ENCODE results near the gene PLEKHA4. TPM values are rescaled to one million over a fixed set of nuclear protein-coding genes. Genes with fewer than 3 reads are reported as not detected.

Gene PLEKHA4, protein sequence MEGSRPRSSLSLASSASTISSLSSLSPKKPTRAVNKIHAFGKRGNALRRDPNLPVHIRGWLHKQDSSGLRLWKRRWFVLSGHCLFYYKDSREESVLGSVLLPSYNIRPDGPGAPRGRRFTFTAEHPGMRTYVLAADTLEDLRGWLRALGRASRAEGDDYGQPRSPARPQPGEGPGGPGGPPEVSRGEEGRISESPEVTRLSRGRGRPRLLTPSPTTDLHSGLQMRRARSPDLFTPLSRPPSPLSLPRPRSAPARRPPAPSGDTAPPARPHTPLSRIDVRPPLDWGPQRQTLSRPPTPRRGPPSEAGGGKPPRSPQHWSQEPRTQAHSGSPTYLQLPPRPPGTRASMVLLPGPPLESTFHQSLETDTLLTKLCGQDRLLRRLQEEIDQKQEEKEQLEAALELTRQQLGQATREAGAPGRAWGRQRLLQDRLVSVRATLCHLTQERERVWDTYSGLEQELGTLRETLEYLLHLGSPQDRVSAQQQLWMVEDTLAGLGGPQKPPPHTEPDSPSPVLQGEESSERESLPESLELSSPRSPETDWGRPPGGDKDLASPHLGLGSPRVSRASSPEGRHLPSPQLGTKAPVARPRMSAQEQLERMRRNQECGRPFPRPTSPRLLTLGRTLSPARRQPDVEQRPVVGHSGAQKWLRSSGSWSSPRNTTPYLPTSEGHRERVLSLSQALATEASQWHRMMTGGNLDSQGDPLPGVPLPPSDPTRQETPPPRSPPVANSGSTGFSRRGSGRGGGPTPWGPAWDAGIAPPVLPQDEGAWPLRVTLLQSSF
- total RNA-seq, result 8.5 and 11.7 TPM in 2 replicates
- long read RNA-seq, result 0 reads

- Mint-ChIP-seq H3K4me1 (ENCODE audit: low read depth) (peaks cover 21% of the 10 kb centered on the region), H3K36me3 (ENCODE audit: insufficient read depth) (peaks cover 3% of the 10 kb centered on the region), H3K27ac (peak within 1 kb of the TSS; percentile 84), H3K9me3 (ENCODE audit: low read depth) (no peaks in the 10 kb centered on the region), H3K27me3 (no peaks in the 10 kb centered on the region), H3K4me3 (ENCODE audit: low read depth) (peak within 1 kb of the TSS; percentile 47)
- TF ChIP-seq, protein P1, sequence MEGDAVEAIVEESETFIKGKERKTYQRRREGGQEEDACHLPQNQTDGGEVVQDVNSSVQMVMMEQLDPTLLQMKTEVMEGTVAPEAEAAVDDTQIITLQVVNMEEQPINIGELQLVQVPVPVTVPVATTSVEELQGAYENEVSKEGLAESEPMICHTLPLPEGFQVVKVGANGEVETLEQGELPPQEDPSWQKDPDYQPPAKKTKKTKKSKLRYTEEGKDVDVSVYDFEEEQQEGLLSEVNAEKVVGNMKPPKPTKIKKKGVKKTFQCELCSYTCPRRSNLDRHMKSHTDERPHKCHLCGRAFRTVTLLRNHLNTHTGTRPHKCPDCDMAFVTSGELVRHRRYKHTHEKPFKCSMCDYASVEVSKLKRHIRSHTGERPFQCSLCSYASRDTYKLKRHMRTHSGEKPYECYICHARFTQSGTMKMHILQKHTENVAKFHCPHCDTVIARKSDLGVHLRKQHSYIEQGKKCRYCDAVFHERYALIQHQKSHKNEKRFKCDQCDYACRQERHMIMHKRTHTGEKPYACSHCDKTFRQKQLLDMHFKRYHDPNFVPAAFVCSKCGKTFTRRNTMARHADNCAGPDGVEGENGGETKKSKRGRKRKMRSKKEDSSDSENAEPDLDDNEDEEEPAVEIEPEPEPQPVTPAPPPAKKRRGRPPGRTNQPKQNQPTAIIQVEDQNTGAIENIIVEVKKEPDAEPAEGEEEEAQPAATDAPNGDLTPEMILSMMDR (IDR thresholded peaks at IDR 0.05; ENCODE audit: unreplicated experiment), result no peak
- no peak for DNase-seq (ENCODE audit: low spot score, unreplicated experiment)
Measured at GRCh38 chr19:48868114-48868886, at the start of gene PLEKHA4. Gene PLEKHA4 (minus strand): TSS chr19:48868617. CDS start chr19:48867620, 997 bp downstream.

DNA sequence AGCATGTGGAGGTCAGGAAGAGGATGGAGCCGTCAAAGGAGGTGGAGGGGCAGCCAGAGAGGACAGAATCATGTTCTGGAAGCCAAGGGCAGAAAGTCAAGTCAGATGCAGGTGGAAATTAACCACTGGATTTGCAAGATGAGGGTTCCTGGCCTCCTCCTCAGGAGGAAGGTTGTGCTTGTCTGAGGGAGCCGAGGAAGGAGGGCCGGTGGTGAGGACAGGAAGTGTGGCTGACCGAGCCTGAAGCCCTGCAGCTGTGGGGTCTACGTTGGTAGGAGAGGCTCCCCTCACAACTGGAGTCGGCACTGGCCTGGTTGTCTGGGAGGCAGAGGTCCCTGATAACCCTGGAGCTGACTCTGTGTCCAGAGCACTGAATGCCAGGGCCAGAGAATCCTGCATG is 49.7 kb upstream of the PLEKHA4 start:
- Mint-ChIP-seq H3K4me1 (ENCODE audit: low read depth) (no peaks in the 10 kb centered on the region), H3K9me3 (ENCODE audit: low read depth) (no peaks in the 10 kb centered on the region), H3K27me3 (no peaks in the 10 kb centered on the region), H3K27ac (peak overlapping the region; percentile 82), H3K4me3 (ENCODE audit: low read depth) (no peak overlapping the region), H3K36me3 (ENCODE audit: insufficient read depth) (peaks cover 19% of the 10 kb centered on the region)
- TF ChIP-seq, protein P1 (IDR thresholded peaks at IDR 0.05; ENCODE audit: unreplicated experiment), result no peak
- no peak for DNase-seq (ENCODE audit: low spot score, unreplicated experiment)

DNA sequence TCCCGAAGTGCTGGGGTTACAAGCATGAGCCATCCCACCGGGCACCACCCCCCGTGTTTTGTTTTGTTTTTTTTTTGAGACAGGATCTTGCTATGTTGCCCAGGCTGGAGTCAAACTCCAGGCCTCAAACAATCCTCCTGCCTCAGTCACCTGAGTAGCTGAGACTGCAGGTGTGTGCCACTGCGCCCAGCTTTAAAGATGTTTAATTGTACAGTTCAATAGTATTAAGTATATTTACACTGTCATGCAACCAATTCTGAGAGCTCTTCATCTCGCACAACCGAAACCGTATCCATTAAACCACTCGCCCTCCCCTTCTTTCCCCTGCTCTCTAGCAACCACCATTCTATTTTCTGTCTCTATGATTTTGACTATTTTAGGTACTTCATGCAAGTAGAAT is 47.3 kb upstream of the PLEKHA4 start:
- no peaks in the 10 kb centered on the region for H3K4me1 Mint-ChIP-seq (ENCODE audit: low read depth)
- H3K9me3 Mint-ChIP-seq (ENCODE audit: low read depth), result no peaks in the 10 kb centered on the region
- DNase-seq (ENCODE audit: low spot score, unreplicated experiment), result no peak
- TF ChIP-seq, protein P1 (IDR thresholded peaks at IDR 0.05; ENCODE audit: unreplicated experiment), result no peak
- H3K36me3 Mint-ChIP-seq (ENCODE audit: insufficient read depth), result peaks cover 27% of the 10 kb centered on the region
- no peaks in the 10 kb centered on the region for H3K27me3 Mint-ChIP-seq
- no peak overlapping the region for H3K4me3 Mint-ChIP-seq (ENCODE audit: low read depth)
- peak overlapping the region; percentile 39 for H3K27ac Mint-ChIP-seq

DNA sequence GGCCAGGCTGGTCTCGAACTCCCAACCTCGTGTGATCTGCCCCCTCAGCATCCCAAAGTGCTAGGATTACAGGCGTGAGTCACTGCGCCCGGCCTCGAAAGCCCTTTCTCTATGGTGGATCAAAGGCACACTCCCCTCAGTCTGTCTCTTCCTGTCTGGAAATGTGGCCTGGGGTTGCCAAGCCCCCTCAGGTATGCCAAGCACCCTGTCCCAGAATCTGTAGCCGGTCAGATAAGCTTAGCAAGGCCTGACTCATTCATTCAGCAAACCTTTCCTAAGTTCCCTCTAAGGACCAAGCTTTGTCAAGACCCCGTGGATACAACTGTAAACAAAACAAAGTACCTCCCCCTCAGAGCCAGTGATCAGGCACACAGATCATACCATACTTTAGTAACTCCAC is 45.8 kb upstream of the PLEKHA4 start:
- Mint-ChIP-seq H3K4me1 (ENCODE audit: low read depth) (no peaks in the 10 kb centered on the region), H3K27me3 (no peaks in the 10 kb centered on the region), H3K9me3 (ENCODE audit: low read depth) (no peaks in the 10 kb centered on the region), H3K4me3 (ENCODE audit: low read depth) (no peak overlapping the region), H3K27ac (no peak overlapping the region), H3K36me3 (ENCODE audit: insufficient read depth) (peaks cover 31% of the 10 kb centered on the region)
- TF ChIP-seq, protein P1 (IDR thresholded peaks at IDR 0.05; ENCODE audit: unreplicated experiment), result no peak
- no peak for DNase-seq (ENCODE audit: low spot score, unreplicated experiment)

Measured in progenitor cell of endocrine pancreas (in vitro differentiated cells).